GM18858 (cell line): ENCODE data around the gene GOLGA6L1.
"Not testable (repeated sequence)": the region's sequence is repeated elsewhere in the genome, so short reads cannot be mapped to it uniquely, and the experiment has no call there.

Source experiments
- ATAC-seq: cut with Tn5 transposase; IDR thresholded peaks from one replicate; pipeline ENCODE4 v1.9.1; 2021; ENCODE audit not compliant: unreplicated experiment

Gene GOLGA6L1, protein sequence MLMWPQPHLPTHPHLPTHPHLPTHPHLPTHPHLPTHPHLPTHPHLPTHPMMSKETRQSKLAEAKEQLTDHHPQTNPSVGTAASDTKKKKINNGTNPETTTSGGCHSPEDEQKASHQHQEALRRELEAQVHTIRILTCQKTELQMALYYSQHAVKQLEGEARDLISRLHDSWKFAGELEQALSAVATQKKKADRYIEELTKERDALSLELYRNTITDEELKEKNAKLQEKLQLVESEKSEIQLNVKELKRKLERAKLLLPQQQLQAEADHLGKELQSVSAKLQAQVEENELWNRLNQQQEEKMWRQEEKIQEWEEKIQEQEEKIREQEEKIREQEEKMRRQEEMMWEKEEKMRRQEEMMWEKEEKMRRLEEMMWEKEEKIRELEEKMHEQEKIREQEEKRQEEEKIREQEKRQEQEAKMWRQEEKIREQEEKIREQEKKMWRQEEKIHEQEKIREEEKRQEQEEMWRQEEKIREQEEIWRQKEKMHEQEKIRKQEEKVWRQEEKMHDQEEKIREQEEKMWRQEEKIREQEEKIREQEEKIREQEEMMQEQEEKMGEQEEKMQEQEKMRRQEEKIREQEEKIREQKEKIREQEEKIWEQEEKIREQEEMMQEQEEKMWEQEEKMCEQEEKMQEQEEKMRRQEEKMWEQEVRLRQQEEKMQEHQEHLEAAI

DNA sequence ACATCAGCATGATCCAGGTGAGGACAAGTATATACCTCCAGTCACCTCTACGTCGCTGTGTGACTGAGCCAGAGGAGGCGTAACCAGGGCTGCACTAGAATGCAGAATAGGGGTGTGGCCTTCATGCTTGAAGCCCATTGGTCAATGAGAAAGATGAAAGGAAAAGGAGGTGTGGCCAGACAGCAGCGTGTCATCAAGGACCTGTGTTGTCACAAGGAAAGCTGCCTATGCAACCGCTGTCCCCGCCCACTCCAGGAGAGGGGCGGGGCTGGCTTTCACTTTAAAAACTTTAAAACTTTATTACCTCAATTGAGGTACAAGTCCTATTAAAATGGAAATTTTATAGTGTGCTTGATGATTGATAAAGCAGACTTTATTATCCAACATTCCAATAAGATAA lies at the start of gene GOLGA6L1:
GOLGA6L1 (minus strand) TSS at position 101 of the 400 bp plus-strand sequence; CDS start at position 10, 91 bp downstream.
- not testable (repeated sequence) for ATAC-seq

DNA sequence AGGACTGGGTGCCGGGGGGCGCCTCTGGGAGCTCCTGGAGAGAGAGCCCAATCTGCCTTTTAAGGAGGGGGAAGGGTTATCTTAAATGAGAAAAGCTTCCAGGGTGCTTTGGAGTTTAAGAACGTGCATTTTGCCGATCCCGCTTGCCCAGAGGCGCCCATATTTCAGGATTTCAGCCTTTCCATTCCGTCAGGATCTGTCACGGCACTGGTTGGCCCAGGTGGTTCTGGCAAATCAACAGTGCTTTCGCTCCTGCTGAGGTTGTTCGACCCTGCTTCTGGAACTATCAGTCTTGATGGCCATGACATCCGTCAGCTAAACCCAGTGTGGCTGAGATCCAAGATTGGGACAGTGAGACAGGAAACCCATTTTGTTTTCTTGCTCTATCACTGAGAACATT lies 44.6 kb upstream of the GOLGA6L1 start:
- not testable (repeated sequence) for ATAC-seq

DNA sequence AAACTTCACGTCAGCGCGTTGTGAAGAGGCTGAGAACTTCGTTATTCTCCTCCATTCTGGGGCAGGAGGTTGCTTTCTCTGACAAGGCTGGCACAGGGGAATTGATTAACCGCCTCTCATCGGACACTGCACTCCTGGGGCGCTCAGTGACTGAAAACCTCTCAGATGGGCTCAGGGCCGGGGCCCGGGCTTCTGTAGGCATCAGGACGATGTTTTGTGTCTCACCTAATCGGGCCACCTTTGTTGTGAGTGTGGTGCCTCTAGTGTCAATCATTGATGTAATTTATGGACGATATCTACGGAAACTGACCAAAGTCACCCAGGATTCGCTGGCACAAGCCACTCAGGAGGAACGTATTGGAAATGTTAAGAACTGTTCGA lies 43.9 kb upstream of the GOLGA6L1 start:
- ATAC-seq, result not testable (repeated sequence)

DNA sequence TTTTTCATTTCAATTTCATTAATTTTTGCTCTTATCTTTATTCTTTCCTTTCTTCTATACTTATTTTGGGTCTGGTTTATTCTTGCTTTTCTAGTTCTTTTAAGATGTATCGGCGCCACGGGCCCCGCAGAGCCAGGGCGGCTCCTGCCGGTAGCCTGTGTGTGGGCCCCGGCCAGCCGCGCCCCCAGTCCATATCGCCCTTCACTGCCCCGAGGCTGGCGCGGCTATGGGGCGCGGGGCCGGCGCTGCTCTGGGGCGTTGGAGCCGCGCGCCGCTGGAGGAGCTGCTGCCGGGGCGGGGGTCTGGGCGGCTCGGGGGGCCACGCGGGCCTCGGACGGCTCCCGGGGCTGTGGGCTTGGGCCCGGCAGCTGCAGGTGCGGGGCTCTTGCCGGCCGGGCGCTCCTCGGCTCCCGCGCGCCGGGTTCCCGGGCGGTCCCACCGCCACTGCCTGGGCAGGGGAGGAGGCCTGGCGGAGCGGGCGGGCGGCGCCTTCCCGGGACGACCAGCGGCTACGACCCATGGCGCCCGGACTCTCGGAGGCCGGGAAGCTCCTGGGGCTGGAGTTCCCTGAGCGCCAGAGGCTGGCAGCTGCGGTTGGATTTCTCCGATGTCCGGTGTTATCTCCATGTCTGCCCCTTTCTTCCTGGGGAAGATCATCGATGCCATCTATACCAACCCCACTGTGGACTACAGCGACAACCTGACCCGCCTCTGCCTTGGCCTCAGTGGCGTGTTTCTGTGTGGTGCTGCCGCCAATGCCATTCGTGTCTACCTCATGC lies 43.3 kb upstream of the GOLGA6L1 start:
- not testable (repeated sequence) for ATAC-seq

DNA sequence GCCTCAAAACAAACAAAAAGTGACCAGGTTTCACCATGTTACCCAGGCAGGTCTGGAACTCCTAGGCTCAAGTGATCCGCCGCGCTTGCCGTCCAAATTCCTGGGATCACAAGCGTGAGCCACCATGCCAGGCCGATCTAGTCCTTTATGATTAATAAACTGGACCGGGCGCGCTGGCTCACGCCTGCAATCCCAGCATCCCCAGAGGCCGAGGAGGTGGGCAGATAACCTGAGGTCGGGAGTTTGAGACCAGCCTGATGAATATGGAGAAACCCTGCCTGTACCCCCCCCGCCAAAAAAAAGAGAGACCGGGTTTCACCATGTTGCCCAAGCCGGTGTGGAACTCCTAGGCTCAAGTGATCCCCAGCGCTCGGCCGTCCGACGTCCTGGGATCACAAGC lies 40.1 kb upstream of the GOLGA6L1 start:
- ATAC-seq, result not testable (repeated sequence)

DNA sequence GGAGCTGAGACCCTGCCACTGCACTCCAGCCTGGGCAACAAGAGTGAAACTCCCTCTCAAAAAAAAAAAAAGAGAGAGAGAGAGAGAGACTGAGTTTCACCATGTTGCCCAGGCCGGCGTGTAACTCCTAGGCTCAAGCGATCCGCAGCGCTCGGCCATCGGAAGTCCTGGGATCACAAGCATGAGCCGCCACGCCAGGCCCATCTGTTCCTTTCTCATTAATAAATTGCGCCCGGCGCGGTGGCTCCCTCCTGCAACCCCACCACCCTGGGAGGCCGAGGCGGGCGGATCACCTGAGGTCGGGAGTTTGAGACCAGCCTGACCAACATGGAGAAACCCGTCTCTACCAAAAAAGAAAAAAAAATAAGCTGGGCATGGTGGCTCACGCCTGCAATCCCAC lies 39.0 kb upstream of the GOLGA6L1 start:
- ATAC-seq, result not testable (repeated sequence)

DNA sequence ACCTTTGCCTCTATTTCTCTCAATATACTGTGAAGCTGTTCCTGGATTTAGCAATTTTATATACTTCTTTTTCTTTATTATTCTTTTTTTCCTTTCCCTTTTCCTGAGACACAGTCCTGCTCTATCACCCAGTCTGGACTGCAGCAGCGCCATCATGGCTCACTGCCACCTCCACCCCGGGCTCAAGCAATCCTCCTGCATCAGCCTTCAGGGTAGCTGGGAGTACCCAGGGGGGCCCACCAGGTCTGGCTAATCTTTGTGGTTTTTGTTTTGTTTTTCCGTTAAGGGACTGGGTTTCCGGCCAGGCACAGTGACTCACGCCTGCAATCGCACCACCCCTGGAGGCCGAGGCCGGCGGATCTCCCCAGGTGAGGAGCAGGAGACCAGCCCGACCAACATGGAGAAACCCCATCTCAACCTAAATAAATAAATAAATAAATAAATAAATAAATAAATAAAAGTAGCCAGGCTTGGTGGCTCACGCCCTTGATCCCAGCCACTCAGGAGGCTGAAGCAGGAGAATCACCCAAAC lies 38.1 kb upstream of the GOLGA6L1 start:
- ATAC-seq, result not testable (repeated sequence)

DNA sequence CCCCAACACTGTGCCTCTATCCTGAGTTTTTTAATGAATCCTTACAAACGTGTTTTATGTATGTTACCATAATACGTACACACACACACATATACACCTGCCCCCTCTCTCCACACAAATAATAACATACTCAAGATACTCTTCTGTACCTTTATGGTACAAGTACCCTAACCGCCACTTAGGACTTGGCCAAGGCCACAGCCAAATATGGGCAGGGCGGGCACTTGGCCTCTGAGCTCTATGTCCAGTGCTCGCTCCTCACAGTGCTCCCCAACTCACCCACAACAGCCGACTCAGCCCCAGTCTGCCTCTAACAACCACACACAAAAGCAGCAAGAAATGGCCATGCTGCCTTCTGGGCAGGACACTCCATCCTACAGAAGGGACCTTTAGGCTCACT lies 3.8 kb downstream of the GOLGA6L1 start:
- ATAC-seq, result not testable (repeated sequence)

DNA sequence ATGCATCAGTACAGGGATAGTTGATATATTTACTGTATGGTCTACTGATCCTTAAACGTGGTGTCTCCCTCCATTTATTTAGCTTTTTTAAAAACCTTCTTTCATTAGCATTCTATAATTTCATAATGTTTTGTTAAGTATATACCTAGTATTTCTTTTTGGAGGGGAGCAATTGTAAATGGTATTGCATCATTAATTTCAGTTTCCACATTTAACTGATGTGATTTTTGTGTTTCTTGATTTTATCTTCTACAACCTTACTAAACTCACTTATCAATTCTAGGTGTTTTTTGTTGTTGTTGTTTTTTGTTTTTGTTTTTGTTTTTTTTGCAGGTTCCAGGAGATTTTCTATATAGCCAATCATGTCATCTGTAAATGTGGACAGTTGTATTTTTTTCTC lies 18.4 kb downstream of the GOLGA6L1 start:
- ATAC-seq, result no peak

DNA sequence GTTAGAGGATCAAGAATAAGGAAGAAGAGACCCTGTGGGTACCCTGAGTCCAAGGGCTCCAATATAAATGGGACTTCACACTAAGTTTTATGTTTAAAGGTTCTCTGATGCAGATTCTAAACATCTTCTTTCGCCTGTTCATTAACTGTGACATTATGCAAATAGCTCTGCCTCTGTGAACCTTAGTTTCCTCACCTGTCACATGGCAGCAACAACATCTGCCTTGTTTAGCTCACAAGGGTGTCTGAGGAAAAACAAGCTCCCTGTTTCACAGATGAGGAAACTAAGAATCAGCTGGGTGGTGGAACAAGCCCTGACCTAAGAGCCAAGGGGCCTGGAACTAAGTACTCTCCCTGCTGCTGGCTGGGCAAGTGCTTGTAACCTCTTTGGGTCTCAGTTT lies 40.8 kb downstream of the GOLGA6L1 start:
- ATAC-seq, result no peak

DNA sequence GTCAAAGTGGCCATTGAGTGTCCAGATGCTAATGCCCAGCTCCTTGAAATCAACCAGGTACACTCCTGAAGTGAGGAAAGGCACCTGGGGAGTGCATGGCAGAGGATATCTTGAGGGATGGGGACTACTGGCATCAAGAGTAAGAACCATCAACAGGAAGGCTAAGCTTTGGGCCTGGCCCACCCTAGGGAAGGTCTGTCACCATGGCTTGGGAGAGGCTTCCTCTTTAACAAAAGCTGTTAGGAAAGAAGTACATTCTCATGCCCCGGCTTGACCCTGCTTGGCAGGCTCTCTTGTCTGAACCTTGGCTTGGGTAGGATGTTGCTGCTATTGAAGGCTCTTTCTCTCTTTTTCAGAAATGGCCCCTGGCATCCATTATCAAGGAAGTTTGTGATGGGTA lies 53.5 kb downstream of the GOLGA6L1 start:
- no peak for ATAC-seq

DNA sequence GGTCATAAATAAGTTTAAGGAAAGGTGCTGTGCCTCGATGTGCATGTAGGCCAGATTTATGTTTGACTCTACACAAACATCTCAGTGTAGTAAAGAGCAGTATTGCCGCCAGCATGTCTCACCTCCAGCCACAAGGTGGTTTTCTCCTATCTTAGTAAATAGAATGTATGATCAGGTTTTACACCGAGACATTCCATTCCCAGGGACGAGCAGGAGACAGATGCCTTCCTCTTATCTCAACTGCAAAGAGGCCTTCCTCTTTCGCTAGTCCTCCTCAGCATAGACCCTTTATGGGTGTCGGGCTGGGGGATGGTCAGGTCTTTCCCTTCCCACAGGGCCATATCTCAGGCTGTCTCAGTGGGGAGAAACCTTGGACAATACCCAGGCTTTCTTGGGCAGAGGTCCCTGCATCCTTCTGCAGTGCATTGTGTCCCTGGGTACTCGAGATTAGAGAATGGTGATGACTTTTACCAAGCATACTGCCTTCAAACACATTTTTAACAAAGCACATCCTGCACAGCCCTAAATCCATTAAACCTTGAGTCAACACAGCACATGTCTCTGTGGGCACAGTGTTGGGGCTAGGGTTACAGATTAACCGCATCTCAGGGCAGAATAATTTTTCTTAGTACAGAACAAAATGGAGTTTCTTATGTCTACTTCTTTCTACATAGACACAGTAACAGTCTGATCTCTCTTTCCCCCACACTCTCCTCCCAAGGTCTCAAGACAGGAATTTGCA lies 54.5 kb downstream of the GOLGA6L1 start:
- not testable (repeated sequence) for ATAC-seq

DNA sequence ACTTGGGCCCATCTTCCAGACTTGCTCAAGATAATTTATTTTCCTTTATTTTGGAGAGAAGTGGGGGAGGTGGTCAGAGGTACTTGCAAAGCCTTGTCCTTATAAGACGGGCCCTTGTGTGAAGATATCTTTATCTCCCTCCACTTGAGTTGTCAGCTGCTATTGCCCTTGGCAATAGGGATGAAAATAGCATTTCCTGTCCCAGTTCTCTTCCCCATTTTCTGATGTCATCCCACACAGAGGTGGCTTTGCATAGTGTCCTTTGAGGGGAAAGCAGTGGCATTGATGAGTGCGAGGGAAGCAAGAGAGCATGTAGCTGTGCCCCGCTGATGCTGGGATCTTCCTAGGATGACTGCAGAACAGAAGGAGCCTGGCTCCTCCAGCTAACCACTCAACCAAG lies 55.4 kb downstream of the GOLGA6L1 start:
- ATAC-seq, result no peak

DNA sequence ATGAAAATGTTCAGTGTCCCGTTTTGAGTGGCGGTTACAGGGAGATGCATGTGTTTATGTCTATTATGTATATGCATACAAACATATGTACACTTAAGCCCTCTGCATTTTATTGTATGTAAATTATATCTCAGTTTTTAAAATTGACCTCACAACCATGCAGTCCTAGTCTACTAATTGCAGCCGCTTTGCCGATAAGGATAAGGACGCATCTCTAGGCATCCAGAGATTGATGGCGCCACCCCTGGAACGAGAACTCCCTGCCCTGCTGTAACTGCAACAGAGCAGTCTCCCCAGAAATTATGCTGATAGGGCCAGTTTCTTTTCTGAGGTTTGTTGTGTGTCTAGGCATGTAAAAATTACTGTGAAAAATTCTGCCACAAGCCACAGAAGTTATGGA lies 56.9 kb downstream of the GOLGA6L1 start:
- no peak for ATAC-seq
